Activated CD8-positive, alpha-beta T cell treated with anti-CD3 and anti-CD28 coated beads for 36 hours (primary cell): Measurements from ENCODE around the gene LGI1. TPM values are rescaled to one million over a fixed set of nuclear protein-coding genes. Genes with fewer than 3 reads are reported as not detected.

Experiments
- ATAC-seq: fragments of 200-7000 bp; cut with Tn5 transposase; one replicate; pipeline ENCODE4 v1.10.0; 2021; ENCODE audit warnings: mild to moderate bottlenecking, moderate library complexity
- CTCF ChIA-PET: fragments of 350-600 bp; sonication (Branson Sonifier 250); formaldehyde crosslinking; loops from one replicate; lab custom pipeline; 2021; ENCODE audit warnings: antibody characterized with exemption; lab: Charles Lee
- POLR2A ChIA-PET: fragments of 350-600 bp; sonication (Branson Sonifier 250); formaldehyde crosslinking; loops from one replicate; lab custom pipeline; 2021; ENCODE audit warnings: antibody characterized with exemption; lab: Charles Lee
- DNase-seq: peaks from one replicate; pipeline ENCODE4 v3.0.0-alpha.2; 2020
- H3K27ac Mint-ChIP-seq: one replicate; pipeline ENCODE4 v1.8.0; 2021; ENCODE audit warnings: mild to moderate bottlenecking, mixed read lengths
- H3K27me3 Mint-ChIP-seq: one replicate; pipeline ENCODE4 v1.8.0; 2021; ENCODE audit warnings: mixed read lengths
- H3K36me3 Mint-ChIP-seq: one replicate; pipeline ENCODE4 v1.8.0; 2021; ENCODE audit warnings: low read depth, mixed read lengths
- H3K4me1 Mint-ChIP-seq: one replicate; pipeline ENCODE4 v1.8.0; 2021; ENCODE audit warnings: low read depth, mixed read lengths
- H3K4me3 Mint-ChIP-seq: one replicate; pipeline ENCODE4 v1.8.0; 2021; ENCODE audit warnings: mild to moderate bottlenecking, moderate library complexity, mixed read lengths
- H3K9me3 Mint-ChIP-seq: one replicate; pipeline ENCODE4 v1.8.0; 2021; ENCODE audit warnings: mixed read lengths
- intact Hi-C: fragments of 100-400 bp; cut with micrococcal nuclease; formaldehyde crosslinking; loops from one replicate; pipeline ENCODE4 v1.10.0; 2022
- total RNA-seq, 2 experiments: library from RNA; stranded (reverse); gene quantifications; one replicate each; pipeline ENCODE4 v1.2.3, GENCODE V29; 2021
- TF ChIP-seq, protein P1 (sequence below): fragments of 200-600 bp; IDR thresholded peaks from one replicate; pipeline ENCODE4 v1.8.0; 2022; ENCODE audit warnings: antibody characterized with exemption, mild to moderate bottlenecking

LGI1 gene
- total RNA-seq, 2 experiments from 2014 or later, result not detected

DNA sequence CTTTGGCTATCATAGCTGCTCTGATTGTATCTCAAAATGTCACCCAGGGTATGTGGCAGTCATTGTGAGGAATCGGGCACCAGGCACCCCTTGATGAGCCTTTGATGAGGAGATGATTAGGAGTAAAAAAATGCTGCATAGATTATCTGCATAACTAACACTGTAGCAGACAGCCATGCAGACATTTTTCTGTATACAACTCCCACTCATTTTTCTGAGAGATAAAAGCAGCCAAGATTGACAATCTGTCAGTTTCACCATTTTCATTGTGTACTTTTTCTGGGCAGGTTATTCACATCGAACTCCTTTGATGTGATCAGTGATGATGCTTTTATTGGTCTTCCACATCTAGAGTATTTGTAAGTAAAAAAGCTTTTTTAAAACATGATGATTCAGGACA lies 19.4 kb downstream of the LGI1 start:
- no peaks in the 10 kb centered on the region for H3K4me1 Mint-ChIP-seq
- intact Hi-C loops, result no loop called here
- H3K9me3 Mint-ChIP-seq, result no peaks in the 10 kb centered on the region
- H3K4me3 Mint-ChIP-seq, result no peak overlapping the region
- no peaks in the 10 kb centered on the region for H3K36me3 Mint-ChIP-seq
- CTCF ChIA-PET, result interaction anchor here (1.2 kb wide), 1 partner anchor 9 kb away, joined by 3 read pairs; no protein-coding TSS in a partner anchor
- no peak for DNase-seq
- TF ChIP-seq, protein P1, sequence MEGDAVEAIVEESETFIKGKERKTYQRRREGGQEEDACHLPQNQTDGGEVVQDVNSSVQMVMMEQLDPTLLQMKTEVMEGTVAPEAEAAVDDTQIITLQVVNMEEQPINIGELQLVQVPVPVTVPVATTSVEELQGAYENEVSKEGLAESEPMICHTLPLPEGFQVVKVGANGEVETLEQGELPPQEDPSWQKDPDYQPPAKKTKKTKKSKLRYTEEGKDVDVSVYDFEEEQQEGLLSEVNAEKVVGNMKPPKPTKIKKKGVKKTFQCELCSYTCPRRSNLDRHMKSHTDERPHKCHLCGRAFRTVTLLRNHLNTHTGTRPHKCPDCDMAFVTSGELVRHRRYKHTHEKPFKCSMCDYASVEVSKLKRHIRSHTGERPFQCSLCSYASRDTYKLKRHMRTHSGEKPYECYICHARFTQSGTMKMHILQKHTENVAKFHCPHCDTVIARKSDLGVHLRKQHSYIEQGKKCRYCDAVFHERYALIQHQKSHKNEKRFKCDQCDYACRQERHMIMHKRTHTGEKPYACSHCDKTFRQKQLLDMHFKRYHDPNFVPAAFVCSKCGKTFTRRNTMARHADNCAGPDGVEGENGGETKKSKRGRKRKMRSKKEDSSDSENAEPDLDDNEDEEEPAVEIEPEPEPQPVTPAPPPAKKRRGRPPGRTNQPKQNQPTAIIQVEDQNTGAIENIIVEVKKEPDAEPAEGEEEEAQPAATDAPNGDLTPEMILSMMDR, result no peak
- H3K27me3 Mint-ChIP-seq, result peaks cover 2% of the 10 kb centered on the region
- ATAC-seq, result no peak
- POLR2A ChIA-PET, result no interaction called here
- no peak overlapping the region for H3K27ac Mint-ChIP-seq

DNA sequence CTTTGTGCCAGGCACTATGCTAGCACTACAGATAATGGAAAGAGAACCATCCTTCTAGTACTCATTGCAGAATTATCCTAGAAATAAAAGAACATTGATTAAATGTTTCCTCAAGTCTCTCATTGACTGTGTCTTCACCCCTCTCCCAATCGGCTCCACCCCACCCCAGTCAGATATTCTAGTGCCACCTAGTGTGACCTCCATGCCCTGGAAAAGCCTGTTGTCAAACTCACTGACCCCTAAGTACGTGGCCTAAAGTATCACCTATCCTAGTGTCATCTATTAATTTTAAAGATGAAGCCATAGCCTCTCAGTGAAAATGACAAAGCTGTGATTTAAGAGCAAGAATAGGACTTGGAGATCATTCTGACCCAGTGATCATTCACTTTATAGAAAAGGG lies 26.3 kb downstream of the LGI1 start:
- Mint-ChIP-seq H3K27me3 (peaks cover 8% of the 10 kb centered on the region), H3K27ac (no peak overlapping the region), H3K9me3 (no peaks in the 10 kb centered on the region), H3K36me3 (no peaks in the 10 kb centered on the region), H3K4me3 (no peak overlapping the region), H3K4me1 (no peaks in the 10 kb centered on the region)
- POLR2A ChIA-PET, result no interaction called here
- intact Hi-C loops, result no loop called here
- DNase-seq (no peak), ATAC-seq (no peak)
- CTCF ChIA-PET, result no interaction called here
- TF ChIP-seq, protein P1, result no peak

DNA sequence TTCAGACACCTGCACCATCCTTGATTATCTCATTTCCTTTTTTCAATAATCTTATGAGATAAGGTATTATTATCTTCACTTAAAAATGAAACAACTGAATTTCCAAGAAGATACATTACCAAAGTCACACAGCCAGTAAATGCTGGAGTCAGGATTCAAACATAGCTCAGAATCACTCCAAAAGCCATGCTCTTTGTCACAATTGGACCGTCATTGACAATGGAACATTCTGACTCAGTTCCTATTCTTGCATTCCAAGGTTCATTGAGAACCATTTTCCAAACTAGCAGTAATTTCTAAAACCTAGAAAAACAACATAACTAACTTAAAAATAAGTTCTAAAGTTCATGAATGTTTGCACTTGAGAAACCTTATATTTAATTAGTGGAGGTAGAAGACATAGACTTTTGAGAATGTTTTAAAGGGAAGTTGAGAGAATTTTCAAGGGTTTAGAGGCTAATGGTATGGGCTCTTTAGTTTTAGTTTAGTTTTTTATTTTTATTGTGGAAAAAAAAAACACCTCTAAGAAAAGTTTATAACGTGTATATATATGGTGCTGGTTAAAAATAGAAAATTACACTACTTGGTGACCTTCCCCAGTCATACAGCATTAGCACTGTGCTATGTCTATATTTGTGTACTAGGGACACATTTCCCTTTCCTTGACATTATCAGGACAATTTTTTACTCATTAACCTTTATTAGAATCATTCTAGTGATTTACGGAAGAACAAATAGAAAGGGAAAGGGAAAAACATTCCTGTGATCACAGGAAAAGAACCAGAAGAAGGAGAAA lies 30.9 kb downstream of the LGI1 start:
- TF ChIP-seq, protein P1, result no peak
- ChIA-PET POLR2A (no interaction called here), CTCF (no interaction called here)
- ATAC-seq (no peak), DNase-seq (no peak)
- Mint-ChIP-seq H3K4me1 (no peaks in the 10 kb centered on the region), H3K9me3 (no peaks in the 10 kb centered on the region), H3K27me3 (peaks cover 11% of the 10 kb centered on the region), H3K4me3 (no peak overlapping the region), H3K27ac (no peak overlapping the region), H3K36me3 (no peaks in the 10 kb centered on the region)
- intact Hi-C loops, result no loop called here

DNA sequence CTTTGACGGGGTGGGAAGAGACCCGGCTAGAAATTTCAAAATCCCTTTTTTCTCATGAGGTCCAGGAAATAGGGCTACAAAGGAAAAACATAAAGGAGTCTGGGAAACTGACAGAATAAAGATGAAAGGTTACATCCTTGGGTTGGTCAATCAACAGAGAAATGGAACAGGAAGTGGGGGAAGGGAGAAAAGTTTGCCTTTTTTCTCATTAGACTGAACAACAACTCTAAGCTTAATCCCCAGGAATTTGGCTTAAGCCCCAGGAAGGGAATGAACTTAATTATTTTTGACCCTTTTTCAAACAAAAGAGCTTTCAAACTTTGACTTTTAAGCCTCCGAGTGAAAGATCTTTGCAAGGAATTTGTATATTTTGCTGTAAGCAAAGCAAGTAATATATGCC lies 32.7 kb downstream of the LGI1 start:
- H3K9me3 Mint-ChIP-seq, result no peaks in the 10 kb centered on the region
- DNase-seq (no peak), ATAC-seq (no peak)
- peaks cover 11% of the 10 kb centered on the region for H3K27me3 Mint-ChIP-seq
- no peak overlapping the region for H3K27ac Mint-ChIP-seq
- TF ChIP-seq, protein P1, result no peak
- H3K4me1 Mint-ChIP-seq, result no peaks in the 10 kb centered on the region
- intact Hi-C loops, result no loop called here
- H3K4me3 Mint-ChIP-seq, result no peak overlapping the region
- POLR2A ChIA-PET, result no interaction called here
- CTCF ChIA-PET, result no interaction called here
- H3K36me3 Mint-ChIP-seq, result no peaks in the 10 kb centered on the region

DNA sequence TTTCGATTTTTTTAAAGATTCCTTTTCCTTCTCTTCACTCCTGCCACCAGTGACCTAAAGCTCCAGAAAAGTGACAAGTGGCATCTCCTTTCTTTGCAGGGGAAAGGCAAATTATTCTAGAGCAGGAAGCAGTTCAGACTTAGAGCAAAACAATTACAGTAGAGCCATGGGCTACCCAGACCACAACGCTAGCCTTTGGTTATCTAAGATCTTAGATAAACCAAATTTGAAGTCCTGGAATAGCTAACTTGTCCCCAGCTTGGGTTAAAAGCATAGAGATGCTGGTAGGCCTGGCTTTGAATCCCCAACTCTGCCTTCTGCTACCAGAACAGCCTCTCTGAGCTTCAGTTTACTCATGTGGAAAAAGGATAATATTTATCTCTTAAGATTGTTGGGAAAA lies 38.4 kb downstream of the LGI1 start:
- no peaks in the 10 kb centered on the region for H3K4me1 Mint-ChIP-seq
- H3K27ac Mint-ChIP-seq, result no peak overlapping the region
- CTCF ChIA-PET, result interaction anchor here (0.9 kb wide), 1 partner anchor 22 kb away, joined by 3 read pairs; no protein-coding TSS in a partner anchor
- H3K27me3 Mint-ChIP-seq, result peaks cover 5% of the 10 kb centered on the region
- no peaks in the 10 kb centered on the region for H3K36me3 Mint-ChIP-seq
- DNase-seq (no peak), ATAC-seq (no peak)
- no peak overlapping the region for H3K4me3 Mint-ChIP-seq
- intact Hi-C loops, result no loop called here
- POLR2A ChIA-PET, result no interaction called here
- TF ChIP-seq, protein P1, result no peak
- no peaks in the 10 kb centered on the region for H3K9me3 Mint-ChIP-seq
